Liver (tissue), 9 donors: ENCODE results near the gene LTV1. TPM values are rescaled to one million over a fixed set of nuclear protein-coding genes. Genes with fewer than 3 reads are reported as not detected.

Experiments used
- DNase-seq: peaks from one replicate; pipeline ENCODE4 v3.0.0-alpha.2; 2017; ENCODE audit warnings: low spot score
- H3K27ac ChIP-seq, 2 donors: one replicate each; pipeline ENCODE4 v1.7.0; 2013; ENCODE audit warnings: inconsistent platforms in 2 of 2, low read length in 2 of 2, control low read depth in 1 of 2, low read depth in 1 of 2, mild to moderate bottlenecking in 1 of 2
- H3K27me3 ChIP-seq, 4 donors: one replicate each; pipeline versions ENCODE4 v1.6.1 to v1.7.0; 2013; ENCODE audit warnings: low read length in 3 of 4, inconsistent platforms in 1 of 4, mild to moderate bottlenecking in 1 of 4, moderate library complexity in 1 of 4; ENCODE audit not compliant: control insufficient read depth in 4 of 4, insufficient read depth in 4 of 4
- H3K36me3 ChIP-seq, 4 donors: one replicate each; pipeline versions ENCODE4 v1.6.1 to v1.7.0; 2013; ENCODE audit warnings: low read length in 3 of 4, mild to moderate bottlenecking in 3 of 4, low read depth in 1 of 4, moderate library complexity in 1 of 4; ENCODE audit not compliant: control insufficient read depth in 4 of 4, insufficient read depth in 3 of 4
- H3K4me1 ChIP-seq, 4 donors: one replicate each; pipeline versions ENCODE4 v1.6.1 to v1.7.0; 2013; ENCODE audit warnings: low read length in 3 of 4, mild to moderate bottlenecking in 3 of 4, moderate library complexity in 1 of 4; ENCODE audit not compliant: control insufficient read depth in 4 of 4, insufficient read depth in 4 of 4
- H3K4me3 ChIP-seq, 3 donors: one replicate each; pipeline versions ENCODE4 v1.6.1 to v1.7.0; 2013; ENCODE audit warnings: low read length in 3 of 3, control low read depth in 1 of 3, low read depth in 1 of 3, mild to moderate bottlenecking in 1 of 3
- H3K9ac ChIP-seq, 2 donors: one replicate each; pipeline ENCODE4 v1.7.0; 2013; ENCODE audit warnings: low read length in 2 of 2, mild to moderate bottlenecking in 2 of 2, moderate library complexity in 2 of 2, control low read depth in 1 of 2, low read depth in 1 of 2
- H3K9me3 ChIP-seq, 4 donors: one replicate each; pipeline versions ENCODE4 v1.6.1 to v1.7.0; 2013; ENCODE audit warnings: low read length in 3 of 4; ENCODE audit not compliant: control insufficient read depth in 4 of 4
- EGR1 ChIP-seq, 2 donors: IDR thresholded peaks; 2 replicates each; pipeline ENCODE4 v1.6.1; 2016 to 2018; ENCODE audit warnings: antibody characterized with exemption in 2 of 2, low read depth in 2 of 2
- FOXA1 ChIP-seq: IDR thresholded peaks from 2 replicates; pipeline ENCODE4 v1.6.1; 2016; ENCODE audit warnings: antibody characterized with exemption
- FOXA2 ChIP-seq: IDR thresholded peaks from 2 replicates; pipeline ENCODE4 v1.6.1; 2016; ENCODE audit warnings: antibody characterized with exemption
- GABPA ChIP-seq, 2 donors: IDR thresholded peaks in 1 of 2; conservative IDR thresholded peaks in 1 of 2; 2 replicates each; pipeline ENCODE4 v1.6.1; 2016; ENCODE audit warnings: antibody characterized with exemption in 2 of 2, mild to moderate bottlenecking in 1 of 2, moderate library complexity in 1 of 2
- HNF4A ChIP-seq, 2 donors: conservative IDR thresholded peaks; 2 replicates each; pipeline ENCODE4 v1.6.1; 2016; ENCODE audit warnings: antibody characterized with exemption in 2 of 2, mild to moderate bottlenecking in 2 of 2
- HNF4G ChIP-seq: IDR thresholded peaks from 2 replicates; pipeline ENCODE4 v1.6.1; 2016; ENCODE audit warnings: antibody characterized with exemption
- JUND ChIP-seq, 2 donors: IDR thresholded peaks; 2 replicates each; pipeline ENCODE4 v1.6.1; 2016; ENCODE audit warnings: antibody characterized with exemption in 2 of 2
- NR2F2 ChIP-seq: IDR thresholded peaks from 2 replicates; pipeline ENCODE4 v1.6.1; 2016; ENCODE audit warnings: antibody characterized with exemption
- RAD21 ChIP-seq, 2 donors: IDR thresholded peaks; 2 replicates each; pipeline ENCODE4 v1.6.1; 2016; ENCODE audit warnings: antibody characterized with exemption in 2 of 2, mild to moderate bottlenecking in 2 of 2
- RXRA ChIP-seq, 2 donors: IDR thresholded peaks; 2 replicates each; pipeline ENCODE4 v1.6.1; 2017 to 2018; ENCODE audit warnings: antibody characterized with exemption in 2 of 2, mild to moderate bottlenecking in 1 of 2
- SP1 ChIP-seq: IDR thresholded peaks from 2 replicates; pipeline ENCODE4 v1.6.1; 2018; ENCODE audit warnings: antibody characterized with exemption, mild to moderate bottlenecking
- TAF1 ChIP-seq: conservative IDR thresholded peaks from 2 replicates; pipeline ENCODE4 v1.6.1; 2016; ENCODE audit warnings: antibody characterized with exemption, mild to moderate bottlenecking
- YY1 ChIP-seq: IDR thresholded peaks from 2 replicates; pipeline ENCODE4 v1.6.1; 2016; ENCODE audit warnings: antibody characterized with exemption, mild to moderate bottlenecking
- polyA plus RNA-seq, 2 donors: library from polyadenylated mRNA; stranded (reverse) in 1 of 2; unstranded in 1 of 2; fragments of 200-250 nt in 1 of 2; fragments of >200 nt in 1 of 2; fragmentation: Nextera tagmentation in 1 of 2; extraction: Ambion mirVana in 1 of 2; gene quantifications; one replicate each; pipeline versions ENCODE4 v1.2.1 to v1.2.3, GENCODE V29; 2013 to 2015
- total RNA-seq, 2 donors: library from RNA; depleted of rRNA; stranded (reverse); fragments of >200 nt; gene quantifications; one replicate each; pipeline ENCODE4 v1.2.3, GENCODE V29; 2014
- TF ChIP-seq, protein P1 (sequence below): IDR thresholded peaks from 2 replicates; pipeline ENCODE4 v1.6.1; 2016; ENCODE audit warnings: antibody characterized with exemption
- TF ChIP-seq, protein P2 (sequence below): IDR thresholded peaks from 2 replicates; pipeline ENCODE4 v1.6.1; 2016; ENCODE audit warnings: antibody characterized with exemption, mild to moderate bottlenecking
- TF ChIP-seq, protein P3 (sequence below): fragments of 150-350 bp; IDR thresholded peaks from 2 replicates; pipeline ENCODE4 v1.5.1; 2017; ENCODE audit warnings: improper control_type of control experiment, low read depth, low read length; ENCODE audit not compliant: missing input control
- TF ChIP-seq, protein P4 (sequence below): IDR thresholded peaks from 2 replicates; pipeline ENCODE4 v1.6.1; 2016; ENCODE audit warnings: antibody characterized with exemption
- TF ChIP-seq, protein P5 (sequence below): IDR thresholded peaks from 2 replicates; pipeline ENCODE4 v1.6.1; 2016; ENCODE audit warnings: antibody characterized with exemption
- donor health status: healthy.
- donor health status: healthy.
- donor health status: healthy.
- donor health status: healthy.
- donor health status: healthy.

The LTV1 gene
- total and polyA plus RNA-seq, 4 donors = 8.7 to 14.5 (median 13.1) TPM

DNA sequence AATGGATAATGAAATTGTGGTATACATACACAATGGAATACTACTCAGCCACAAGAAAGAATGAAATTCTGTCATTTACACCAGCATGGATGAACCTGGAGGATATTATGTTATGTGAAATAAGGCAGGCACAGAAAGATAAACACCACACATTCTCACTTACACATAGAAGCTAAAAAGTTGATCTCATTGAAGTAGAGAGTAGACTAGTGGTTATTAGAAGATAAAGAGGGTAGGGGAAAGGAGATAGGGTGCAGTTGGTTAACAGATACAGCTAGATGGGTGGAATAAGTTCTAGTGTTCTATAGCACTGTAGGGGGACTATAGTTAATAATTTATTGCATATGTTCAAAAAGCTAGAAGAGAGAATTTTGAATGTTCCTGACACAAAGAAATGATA is 25.5 kb upstream of the LTV1 start:
- no peak overlapping the region for H3K4me3 ChIP-seq
- no peak overlapping the region for H3K27ac ChIP-seq
- no peak overlapping the region for H3K9ac ChIP-seq
- no peak for DNase-seq
- TF ChIP-seq, protein P1, sequence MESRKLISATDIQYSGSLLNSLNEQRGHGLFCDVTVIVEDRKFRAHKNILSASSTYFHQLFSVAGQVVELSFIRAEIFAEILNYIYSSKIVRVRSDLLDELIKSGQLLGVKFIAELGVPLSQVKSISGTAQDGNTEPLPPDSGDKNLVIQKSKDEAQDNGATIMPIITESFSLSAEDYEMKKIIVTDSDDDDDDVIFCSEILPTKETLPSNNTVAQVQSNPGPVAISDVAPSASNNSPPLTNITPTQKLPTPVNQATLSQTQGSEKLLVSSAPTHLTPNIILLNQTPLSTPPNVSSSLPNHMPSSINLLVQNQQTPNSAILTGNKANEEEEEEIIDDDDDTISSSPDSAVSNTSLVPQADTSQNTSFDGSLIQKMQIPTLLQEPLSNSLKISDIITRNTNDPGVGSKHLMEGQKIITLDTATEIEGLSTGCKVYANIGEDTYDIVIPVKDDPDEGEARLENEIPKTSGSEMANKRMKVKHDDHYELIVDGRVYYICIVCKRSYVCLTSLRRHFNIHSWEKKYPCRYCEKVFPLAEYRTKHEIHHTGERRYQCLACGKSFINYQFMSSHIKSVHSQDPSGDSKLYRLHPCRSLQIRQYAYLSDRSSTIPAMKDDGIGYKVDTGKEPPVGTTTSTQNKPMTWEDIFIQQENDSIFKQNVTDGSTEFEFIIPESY = no peak
- TF ChIP-seq NR2F2 (no peak), HNF4G (no peak), FOXA1 (no peak), FOXA2 (no peak), JUND (IDR thresholded peaks at IDR 0.05) (no peak), EGR1 (IDR thresholded peaks at IDR 0.05; ENCODE audit: low read depth in 2 of 2) (no peak), GABPA (IDR thresholded peaks at IDR 0.05 in 1 of 2, conservative IDR thresholded peaks at IDR 0.05 in 1 of 2) (no peak), SP1 (no peak), YY1 (no peak), RAD21 (IDR thresholded peaks at IDR 0.05) (no peak), RXRA (IDR thresholded peaks at IDR 0.05) (no peak), HNF4A (conservative IDR thresholded peaks at IDR 0.05) (no peak), TAF1 (no peak)
- TF ChIP-seq, protein P2, sequence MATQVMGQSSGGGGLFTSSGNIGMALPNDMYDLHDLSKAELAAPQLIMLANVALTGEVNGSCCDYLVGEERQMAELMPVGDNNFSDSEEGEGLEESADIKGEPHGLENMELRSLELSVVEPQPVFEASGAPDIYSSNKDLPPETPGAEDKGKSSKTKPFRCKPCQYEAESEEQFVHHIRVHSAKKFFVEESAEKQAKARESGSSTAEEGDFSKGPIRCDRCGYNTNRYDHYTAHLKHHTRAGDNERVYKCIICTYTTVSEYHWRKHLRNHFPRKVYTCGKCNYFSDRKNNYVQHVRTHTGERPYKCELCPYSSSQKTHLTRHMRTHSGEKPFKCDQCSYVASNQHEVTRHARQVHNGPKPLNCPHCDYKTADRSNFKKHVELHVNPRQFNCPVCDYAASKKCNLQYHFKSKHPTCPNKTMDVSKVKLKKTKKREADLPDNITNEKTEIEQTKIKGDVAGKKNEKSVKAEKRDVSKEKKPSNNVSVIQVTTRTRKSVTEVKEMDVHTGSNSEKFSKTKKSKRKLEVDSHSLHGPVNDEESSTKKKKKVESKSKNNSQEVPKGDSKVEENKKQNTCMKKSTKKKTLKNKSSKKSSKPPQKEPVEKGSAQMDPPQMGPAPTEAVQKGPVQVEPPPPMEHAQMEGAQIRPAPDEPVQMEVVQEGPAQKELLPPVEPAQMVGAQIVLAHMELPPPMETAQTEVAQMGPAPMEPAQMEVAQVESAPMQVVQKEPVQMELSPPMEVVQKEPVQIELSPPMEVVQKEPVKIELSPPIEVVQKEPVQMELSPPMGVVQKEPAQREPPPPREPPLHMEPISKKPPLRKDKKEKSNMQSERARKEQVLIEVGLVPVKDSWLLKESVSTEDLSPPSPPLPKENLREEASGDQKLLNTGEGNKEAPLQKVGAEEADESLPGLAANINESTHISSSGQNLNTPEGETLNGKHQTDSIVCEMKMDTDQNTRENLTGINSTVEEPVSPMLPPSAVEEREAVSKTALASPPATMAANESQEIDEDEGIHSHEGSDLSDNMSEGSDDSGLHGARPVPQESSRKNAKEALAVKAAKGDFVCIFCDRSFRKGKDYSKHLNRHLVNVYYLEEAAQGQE = no peak
- TF ChIP-seq, protein P3, sequence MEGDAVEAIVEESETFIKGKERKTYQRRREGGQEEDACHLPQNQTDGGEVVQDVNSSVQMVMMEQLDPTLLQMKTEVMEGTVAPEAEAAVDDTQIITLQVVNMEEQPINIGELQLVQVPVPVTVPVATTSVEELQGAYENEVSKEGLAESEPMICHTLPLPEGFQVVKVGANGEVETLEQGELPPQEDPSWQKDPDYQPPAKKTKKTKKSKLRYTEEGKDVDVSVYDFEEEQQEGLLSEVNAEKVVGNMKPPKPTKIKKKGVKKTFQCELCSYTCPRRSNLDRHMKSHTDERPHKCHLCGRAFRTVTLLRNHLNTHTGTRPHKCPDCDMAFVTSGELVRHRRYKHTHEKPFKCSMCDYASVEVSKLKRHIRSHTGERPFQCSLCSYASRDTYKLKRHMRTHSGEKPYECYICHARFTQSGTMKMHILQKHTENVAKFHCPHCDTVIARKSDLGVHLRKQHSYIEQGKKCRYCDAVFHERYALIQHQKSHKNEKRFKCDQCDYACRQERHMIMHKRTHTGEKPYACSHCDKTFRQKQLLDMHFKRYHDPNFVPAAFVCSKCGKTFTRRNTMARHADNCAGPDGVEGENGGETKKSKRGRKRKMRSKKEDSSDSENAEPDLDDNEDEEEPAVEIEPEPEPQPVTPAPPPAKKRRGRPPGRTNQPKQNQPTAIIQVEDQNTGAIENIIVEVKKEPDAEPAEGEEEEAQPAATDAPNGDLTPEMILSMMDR = no peak
- TF ChIP-seq, protein P4, sequence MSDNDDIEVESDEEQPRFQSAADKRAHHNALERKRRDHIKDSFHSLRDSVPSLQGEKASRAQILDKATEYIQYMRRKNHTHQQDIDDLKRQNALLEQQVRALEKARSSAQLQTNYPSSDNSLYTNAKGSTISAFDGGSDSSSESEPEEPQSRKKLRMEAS = no peak
- TF ChIP-seq, protein P5, sequence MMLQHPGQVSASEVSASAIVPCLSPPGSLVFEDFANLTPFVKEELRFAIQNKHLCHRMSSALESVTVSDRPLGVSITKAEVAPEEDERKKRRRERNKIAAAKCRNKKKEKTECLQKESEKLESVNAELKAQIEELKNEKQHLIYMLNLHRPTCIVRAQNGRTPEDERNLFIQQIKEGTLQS = no peak
- H3K27me3 ChIP-seq = no peaks in the 10 kb centered on the region
- H3K4me1 ChIP-seq = no peaks in the 10 kb centered on the region
- H3K9me3 ChIP-seq = no peaks in the 10 kb centered on the region
- peaks cover 0 to 2% (median under 1%) of the 10 kb centered on the region in 4 donors for H3K36me3 ChIP-seq
